GM12872 (cell line): ENCODE results near the gene BLTP3B.

Experiments used
- CTCF ChIP-seq: IDR thresholded peaks from 3 replicates; pipeline ENCODE4 v1.5.1; 2011; ENCODE audit warnings: low read depth, mild to moderate bottlenecking, low read length, moderate library complexity; ENCODE audit not compliant: insufficient read depth

The BLTP3B gene

DNA sequence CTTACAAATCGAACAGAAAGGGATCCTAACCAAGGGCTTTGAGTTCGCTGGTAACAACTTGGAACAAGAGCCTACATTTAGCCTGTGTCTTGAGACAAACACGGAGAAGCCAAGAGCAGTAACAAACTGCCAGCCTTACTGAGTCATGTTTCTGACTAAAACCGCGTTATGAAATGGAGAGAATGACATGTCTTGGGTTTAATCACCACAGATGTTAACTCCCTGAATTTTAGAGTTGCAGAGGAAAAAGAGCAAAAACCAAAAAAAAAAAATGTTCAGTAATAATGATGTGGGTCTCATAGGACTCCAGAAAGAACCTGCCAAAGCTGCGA lies 1.0 kb downstream of the BLTP3B start:
- no peak for TF ChIP-seq CTCF

- no peak for TF ChIP-seq CTCF
Observed at GRCh38 chr12:100138803-100139098, 3.9 kb downstream of the BLTP3B start.

GRCh38 chr12:100138048-100138802 lies 4.4 kb downstream of the BLTP3B start:
- TF ChIP-seq CTCF, result peak; percentile 66

GRCh38 chr12:100133200-100133599 lies 9.5 kb downstream of the BLTP3B start:
- TF ChIP-seq CTCF, result no peak

DNA sequence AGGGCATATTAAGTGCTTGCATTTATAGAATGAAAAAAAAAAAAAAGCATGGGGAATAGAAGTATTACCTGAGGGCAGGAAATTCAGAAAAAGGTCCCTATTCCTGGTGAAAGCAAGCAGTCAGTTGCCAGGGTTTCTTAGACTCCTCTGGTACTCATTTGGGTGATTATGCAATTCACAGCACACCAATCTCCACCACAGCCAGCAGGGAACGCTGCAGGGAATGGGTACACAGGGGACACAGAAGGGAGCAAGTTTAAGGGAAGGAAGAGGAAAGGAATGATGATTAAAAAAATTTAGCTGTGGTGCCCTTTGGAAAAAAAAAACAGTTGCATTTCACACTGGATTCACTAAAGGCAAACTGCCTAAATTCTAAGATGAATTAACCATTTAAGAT lies 14.2 kb downstream of the BLTP3B start:
- TF ChIP-seq CTCF, result no peak

- TF ChIP-seq CTCF, result no peak
Observed at GRCh38 chr12:100127766-100128511, 14.7 kb downstream of the BLTP3B start.

DNA sequence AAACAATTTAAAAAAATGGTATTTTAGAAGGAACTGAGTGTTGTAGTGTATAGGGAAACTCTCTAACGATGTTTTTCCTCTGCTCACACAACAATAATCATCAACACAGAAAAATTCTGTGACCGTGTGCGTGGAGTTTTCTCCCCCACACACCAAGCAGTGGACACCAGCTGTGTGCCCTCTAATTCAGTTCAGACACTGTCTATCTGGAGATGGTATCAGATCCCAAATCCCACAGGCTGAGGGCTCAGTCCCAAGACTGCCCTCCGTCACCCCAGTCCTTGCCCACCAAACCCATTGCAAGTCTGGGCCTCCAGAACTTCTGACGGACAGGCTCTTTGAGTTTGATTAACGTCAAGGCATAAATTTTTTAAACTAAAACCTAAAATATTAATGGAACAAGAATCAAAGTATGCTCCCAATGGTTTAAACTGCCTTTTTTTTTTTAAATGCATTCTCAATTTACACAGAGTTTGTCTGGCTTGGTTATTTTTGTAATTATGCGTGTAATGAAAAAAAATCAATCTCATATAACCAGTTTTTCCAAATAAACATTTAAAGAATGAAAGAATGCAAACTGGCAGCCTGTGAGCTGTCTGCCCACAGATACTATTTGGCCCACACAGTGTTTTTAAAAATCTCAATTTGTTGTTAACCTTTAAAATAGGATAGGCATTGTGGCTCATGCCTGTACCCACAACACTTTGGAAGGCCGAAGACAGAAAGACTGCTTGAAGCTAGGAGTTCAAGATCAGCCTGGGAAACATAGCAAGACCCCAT lies 19.2 kb downstream of the BLTP3B start:
- no peak for TF ChIP-seq CTCF
